Right atrium auricular region (tissue), 2 donors: ENCODE measurements around the gene OLFM3. TPM values are rescaled to one million over a fixed set of nuclear protein-coding genes. Genes with fewer than 3 reads are reported as not detected.

ENCODE experiments used
- DNase-seq: peaks from one replicate; pipeline ENCODE4 v3.0.0-alpha.2; 2019; ENCODE audit warnings: low spot score
- H3K27ac ChIP-seq, 2 donors: fragments of 200-600 bp; sonication (generic); 1 replicate in 1 of 2; 2 replicates in 1 of 2; pipeline ENCODE4 v1.5.1; 2016 to 2019
- H3K27me3 ChIP-seq, 2 donors: fragments of 200-600 bp; sonication (generic); one replicate each; pipeline versions ENCODE4 v1.5.1 to v1.6.0; 2017 to 2019
- H3K36me3 ChIP-seq: fragments of 200-600 bp; sonication (generic); one replicate; pipeline ENCODE4 v1.5.1; 2016
- H3K4me1 ChIP-seq, 2 donors: fragments of 200-600 bp; sonication (generic); one replicate each; pipeline versions ENCODE4 v1.5.1 to v1.6.0; 2017 to 2019
- H3K4me3 ChIP-seq, 2 donors: fragments of 200-600 bp; sonication (generic); 1 replicate in 1 of 2; 2 replicates in 1 of 2; pipeline ENCODE4 v1.5.1; 2017 to 2019; ENCODE audit warnings: mild to moderate bottlenecking in 1 of 2, moderate library complexity in 1 of 2
- H3K9me3 ChIP-seq, 2 donors: fragments of 200-600 bp; sonication (generic); one replicate each; pipeline ENCODE4 v1.5.1; 2019
- total RNA-seq, 2 donors: library from RNA; depleted of rRNA; stranded (reverse); fragments of >200 nt; gene quantifications; one replicate each; pipeline ENCODE4 v1.1.0, GENCODE V29; 2016
- TF ChIP-seq, protein P1 (sequence below), 2 donors: fragments of 200-600 bp; sonication (generic); IDR thresholded peaks; one replicate each; pipeline ENCODE4 v1.5.1; 2019; ENCODE audit warnings: antibody characterized with exemption in 2 of 2

OLFM3 gene
- total RNA-seq, 2 donors from 2014 or later = not detected

GRCh38 chr1:101976161-101976560 is 20.6 kb downstream of the OLFM3 start:
- Histone ChIP-seq H3K36me3 (no peaks in the 10 kb centered on the region), H3K27ac (no peak overlapping the region), H3K4me3 (no peak overlapping the region), H3K4me1 (no peaks in the 10 kb centered on the region), H3K27me3 (no peaks in the 10 kb centered on the region), H3K9me3 (no peaks in the 10 kb centered on the region)
- no peak for DNase-seq
- TF ChIP-seq, protein P1, sequence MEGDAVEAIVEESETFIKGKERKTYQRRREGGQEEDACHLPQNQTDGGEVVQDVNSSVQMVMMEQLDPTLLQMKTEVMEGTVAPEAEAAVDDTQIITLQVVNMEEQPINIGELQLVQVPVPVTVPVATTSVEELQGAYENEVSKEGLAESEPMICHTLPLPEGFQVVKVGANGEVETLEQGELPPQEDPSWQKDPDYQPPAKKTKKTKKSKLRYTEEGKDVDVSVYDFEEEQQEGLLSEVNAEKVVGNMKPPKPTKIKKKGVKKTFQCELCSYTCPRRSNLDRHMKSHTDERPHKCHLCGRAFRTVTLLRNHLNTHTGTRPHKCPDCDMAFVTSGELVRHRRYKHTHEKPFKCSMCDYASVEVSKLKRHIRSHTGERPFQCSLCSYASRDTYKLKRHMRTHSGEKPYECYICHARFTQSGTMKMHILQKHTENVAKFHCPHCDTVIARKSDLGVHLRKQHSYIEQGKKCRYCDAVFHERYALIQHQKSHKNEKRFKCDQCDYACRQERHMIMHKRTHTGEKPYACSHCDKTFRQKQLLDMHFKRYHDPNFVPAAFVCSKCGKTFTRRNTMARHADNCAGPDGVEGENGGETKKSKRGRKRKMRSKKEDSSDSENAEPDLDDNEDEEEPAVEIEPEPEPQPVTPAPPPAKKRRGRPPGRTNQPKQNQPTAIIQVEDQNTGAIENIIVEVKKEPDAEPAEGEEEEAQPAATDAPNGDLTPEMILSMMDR (IDR thresholded peaks at IDR 0.05) = no peak

DNA sequence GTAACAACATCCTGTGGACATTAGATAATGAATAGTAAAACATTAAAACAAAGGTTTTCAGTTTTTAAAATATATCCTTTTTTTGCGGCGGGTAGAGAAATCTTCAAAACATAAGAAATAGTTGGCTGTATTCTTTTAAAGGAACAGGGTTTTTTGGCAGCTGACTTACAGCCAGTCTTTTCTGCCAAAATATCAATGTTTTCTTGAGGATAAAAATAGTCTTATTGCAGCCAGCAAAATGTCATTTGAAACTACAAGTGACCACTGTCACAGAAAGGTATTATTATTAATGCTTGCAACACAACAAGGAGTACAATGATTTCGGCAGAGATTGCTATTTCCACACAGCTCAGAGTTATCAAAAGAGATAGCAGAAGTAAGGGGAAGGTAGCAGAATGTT is 21.4 kb downstream of the OLFM3 start:
- no peak overlapping the region for H3K4me3 ChIP-seq
- H3K27me3 ChIP-seq = no peaks in the 10 kb centered on the region
- no peak for DNase-seq
- H3K27ac ChIP-seq = no peak overlapping the region
- TF ChIP-seq, protein P1 (IDR thresholded peaks at IDR 0.05) = no peak
- no peaks in the 10 kb centered on the region for H3K36me3 ChIP-seq
- no peaks in the 10 kb centered on the region for H3K4me1 ChIP-seq
- H3K9me3 ChIP-seq = no peaks in the 10 kb centered on the region

- TF ChIP-seq, protein P1 (IDR thresholded peaks at IDR 0.05) = no peak
- H3K9me3 ChIP-seq = no peaks in the 10 kb centered on the region
- no peak for DNase-seq
- no peaks in the 10 kb centered on the region for H3K27me3 ChIP-seq
- no peak overlapping the region for H3K4me3 ChIP-seq
- no peaks in the 10 kb centered on the region for H3K36me3 ChIP-seq
- no peak overlapping the region for H3K27ac ChIP-seq
- H3K4me1 ChIP-seq = no peaks in the 10 kb centered on the region
Observed at GRCh38 chr1:101974599-101975274, 22.0 kb downstream of the OLFM3 start.

DNA sequence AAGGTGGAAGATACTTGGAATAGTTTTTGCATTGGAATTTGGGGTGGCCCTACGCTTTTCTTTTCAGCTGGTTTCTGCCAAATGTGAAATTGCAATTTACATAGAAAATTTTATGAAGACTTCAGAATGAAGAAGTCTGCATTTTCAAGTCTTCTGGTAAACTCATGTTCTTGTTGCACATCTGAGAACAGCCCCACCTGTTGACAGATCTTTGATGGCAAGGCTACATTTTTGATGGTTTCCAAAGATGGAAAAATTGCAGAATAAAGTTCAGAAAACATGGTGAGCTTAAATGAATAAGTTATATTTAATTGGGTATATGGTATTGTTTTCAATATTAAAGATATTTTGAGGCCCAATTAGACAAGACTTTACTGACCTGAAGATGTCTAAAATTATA is 25.4 kb downstream of the OLFM3 start:
- TF ChIP-seq, protein P1 (IDR thresholded peaks at IDR 0.05) = no peak
- DNase-seq = no peak
- Histone ChIP-seq H3K27me3 (no peaks in the 10 kb centered on the region), H3K27ac (no peak overlapping the region), H3K36me3 (no peaks in the 10 kb centered on the region), H3K4me1 (no peaks in the 10 kb centered on the region), H3K9me3 (no peaks in the 10 kb centered on the region), H3K4me3 (no peak overlapping the region)

- TF ChIP-seq, protein P1 (IDR thresholded peaks at IDR 0.05) = no peak
Observed at GRCh38 chr1:101967871-101968270, 28.9 kb downstream of the OLFM3 start.

DNA sequence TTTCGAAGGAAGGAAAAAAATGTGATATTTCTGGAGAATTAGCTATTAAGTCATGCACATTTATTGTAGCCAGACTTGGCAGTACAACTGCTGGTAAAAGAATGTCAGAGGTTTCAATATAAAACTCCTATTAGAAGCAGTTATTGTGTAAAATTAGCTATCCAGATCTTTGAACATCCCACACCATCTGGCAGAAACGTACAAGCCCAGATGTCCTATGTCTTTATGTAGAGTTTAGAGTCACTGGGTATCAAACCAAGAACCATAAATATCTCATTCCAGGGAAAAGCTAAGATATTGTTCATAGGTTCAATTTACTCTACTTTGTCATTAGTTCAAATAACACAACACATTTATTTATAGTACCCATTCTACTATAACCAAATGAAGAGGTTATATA is 31.4 kb downstream of the OLFM3 start:
- H3K27me3 ChIP-seq = no peaks in the 10 kb centered on the region
- no peak overlapping the region for H3K27ac ChIP-seq
- no peak for DNase-seq
- no peaks in the 10 kb centered on the region for H3K36me3 ChIP-seq
- H3K4me3 ChIP-seq = no peak overlapping the region
- H3K9me3 ChIP-seq = no peaks in the 10 kb centered on the region
- TF ChIP-seq, protein P1 (IDR thresholded peaks at IDR 0.05) = no peak
- no peaks in the 10 kb centered on the region for H3K4me1 ChIP-seq

More at GRCh38 chr1:101967871-101968270, 28.9 kb downstream of the OLFM3 start:
- no peak for DNase-seq
- Histone ChIP-seq H3K27me3 (no peaks in the 10 kb centered on the region), H3K27ac (no peak overlapping the region), H3K4me3 (no peak overlapping the region), H3K4me1 (no peaks in the 10 kb centered on the region), H3K9me3 (no peaks in the 10 kb centered on the region), H3K36me3 (no peaks in the 10 kb centered on the region)
